Epidermal melanocyte (primary cell): ENCODE measurements around the gene KIF20A.
"Not testable (repeated sequence)": the region's sequence is repeated elsewhere in the genome, so short reads cannot be mapped to it uniquely, and the experiment has no call there.

Source experiments
- DNase-seq: peaks from one replicate; pipeline ENCODE4 v3.0.0; 2011; ENCODE audit warnings: low spot score; ENCODE audit not compliant: insufficient read length

Gene KIF20A

DNA sequence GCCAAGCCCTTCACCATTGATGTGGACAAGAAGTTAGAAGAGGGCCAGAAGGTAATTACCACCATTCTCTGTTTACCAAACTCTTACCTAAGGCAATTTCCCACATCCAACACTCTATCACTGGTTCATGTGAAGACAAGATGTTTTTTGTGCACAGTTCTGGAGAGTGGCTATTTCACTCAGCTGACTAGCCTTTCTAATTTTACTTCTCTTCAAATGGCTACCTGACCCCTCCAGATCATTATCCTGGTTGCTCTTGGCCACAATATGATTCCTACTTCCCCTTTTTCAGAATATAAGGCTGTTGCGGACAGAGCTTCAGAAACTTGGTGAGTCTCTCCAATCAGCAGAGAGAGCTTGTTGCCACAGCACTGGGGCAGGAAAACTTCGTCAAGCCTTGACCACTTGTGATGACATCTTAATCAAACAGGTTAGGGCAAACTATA lies 7.1 kb downstream of the KIF20A start:
- no peak for DNase-seq

- no peak for DNase-seq
Observed at GRCh38 chr5:138188626-138189025, 9.7 kb downstream of the KIF20A start.

DNA sequence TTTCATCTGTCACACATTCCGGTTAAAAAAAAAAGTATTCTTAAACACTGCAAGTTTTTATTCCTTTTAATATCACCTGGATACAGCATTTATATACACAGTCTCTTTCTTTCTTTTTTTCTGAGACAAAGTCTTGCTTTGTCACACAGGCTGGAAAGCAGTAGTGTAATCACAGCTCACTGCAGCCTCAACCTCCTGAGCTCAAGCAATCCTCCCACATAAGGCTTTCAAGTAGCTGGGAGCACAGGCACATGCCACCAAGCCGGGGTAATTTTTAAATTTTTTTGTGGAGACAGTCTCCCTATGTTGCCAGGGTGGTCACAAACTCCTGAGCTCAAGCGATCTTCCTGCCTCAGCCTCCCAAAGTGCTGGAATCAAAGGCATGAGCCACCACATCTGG lies 13.9 kb downstream of the KIF20A start:
- DNase-seq: no peak

GRCh38 chr5:138193859-138194258 lies 14.9 kb downstream of the KIF20A start:
- not testable (repeated sequence) for DNase-seq

DNA sequence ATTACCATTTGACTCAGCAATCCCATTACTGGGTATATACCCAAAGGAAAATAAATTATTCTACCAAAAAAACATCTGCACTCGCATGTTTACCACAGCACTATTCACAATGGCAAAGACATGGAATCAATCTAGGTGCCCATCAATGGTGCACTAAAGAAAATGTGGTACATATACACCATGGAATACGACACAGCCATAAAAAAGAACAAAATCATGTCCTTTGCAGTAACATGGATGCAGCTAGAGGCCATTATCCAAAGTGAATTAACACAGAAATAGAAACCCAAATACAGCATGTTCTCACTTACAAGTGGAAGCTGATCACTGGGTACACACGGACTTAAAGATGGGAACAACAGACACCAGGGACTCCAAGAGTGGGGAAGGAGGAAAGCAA lies 32.1 kb downstream of the KIF20A start:
- DNase-seq: no peak

- no peak for DNase-seq
Observed at GRCh38 chr5:138212828-138213160, 33.9 kb downstream of the KIF20A start.

- peak; percentile 98 for DNase-seq
Observed at GRCh38 chr5:138213161-138214029, 34.5 kb downstream of the KIF20A start, which contains the start of gene CDC23. Gene CDC23 (minus strand): TSS chr5:138213323. CDS start chr5:138213312, 11 bp downstream.

DNA sequence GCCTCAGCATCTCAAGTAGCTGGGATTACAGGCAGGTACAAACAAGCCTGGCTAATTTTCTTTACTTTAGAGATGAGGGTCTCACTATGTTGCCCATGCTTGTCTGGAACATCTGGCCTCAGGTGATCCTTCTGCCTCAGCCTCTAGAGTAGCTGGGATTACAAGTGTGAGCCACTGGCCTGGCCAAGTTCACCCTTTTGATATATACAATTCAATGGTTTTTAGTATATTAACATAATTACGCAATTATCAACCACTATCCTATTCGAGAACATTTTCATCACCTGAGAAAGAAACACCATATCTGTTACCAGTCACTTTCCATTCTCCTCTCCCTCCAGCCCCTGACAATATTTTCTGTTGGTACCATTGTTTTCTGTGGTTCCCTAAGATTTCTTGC lies 37.9 kb downstream of the KIF20A start:
- no peak for DNase-seq

DNA sequence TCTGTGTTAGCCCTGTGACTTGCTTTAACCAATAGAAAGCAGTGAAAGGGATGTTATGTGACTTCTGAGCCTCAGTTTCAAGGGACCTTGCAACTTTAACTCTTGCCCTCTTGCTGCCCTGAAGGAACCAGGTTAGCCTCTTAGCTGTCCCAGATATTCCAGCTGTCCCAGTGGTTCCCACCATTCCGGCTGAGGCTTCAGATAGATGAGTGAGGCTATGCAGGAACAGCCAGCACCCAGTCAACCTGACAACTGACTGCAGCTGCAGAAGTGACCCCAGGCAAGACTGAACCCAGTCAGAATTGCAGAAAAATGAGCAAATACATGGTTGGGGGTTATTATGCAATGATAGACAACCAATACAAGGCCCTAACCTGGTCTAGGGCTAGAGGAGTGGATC lies 44.6 kb downstream of the KIF20A start:
- DNase-seq: no peak

DNA sequence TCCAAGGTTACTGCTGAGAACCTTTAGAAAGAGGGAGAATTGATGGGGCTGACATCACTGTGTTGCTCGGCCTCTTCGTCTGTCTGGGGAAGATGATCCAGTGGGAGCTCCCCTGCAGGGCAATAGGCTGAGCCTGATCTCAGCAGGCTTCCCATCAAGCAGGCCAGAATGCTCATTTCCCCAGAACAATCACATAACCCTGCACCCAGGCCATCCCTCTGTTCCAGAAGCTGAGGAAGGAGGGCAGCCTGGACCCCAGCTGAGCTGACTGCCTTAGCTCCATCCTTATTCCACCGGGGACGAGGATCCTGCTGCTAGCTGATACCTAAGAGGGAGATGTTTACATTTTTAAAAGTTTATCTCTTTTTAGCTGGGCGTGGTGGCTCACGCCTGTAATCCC lies 45.8 kb downstream of the KIF20A start:
- DNase-seq: no peak

DNA sequence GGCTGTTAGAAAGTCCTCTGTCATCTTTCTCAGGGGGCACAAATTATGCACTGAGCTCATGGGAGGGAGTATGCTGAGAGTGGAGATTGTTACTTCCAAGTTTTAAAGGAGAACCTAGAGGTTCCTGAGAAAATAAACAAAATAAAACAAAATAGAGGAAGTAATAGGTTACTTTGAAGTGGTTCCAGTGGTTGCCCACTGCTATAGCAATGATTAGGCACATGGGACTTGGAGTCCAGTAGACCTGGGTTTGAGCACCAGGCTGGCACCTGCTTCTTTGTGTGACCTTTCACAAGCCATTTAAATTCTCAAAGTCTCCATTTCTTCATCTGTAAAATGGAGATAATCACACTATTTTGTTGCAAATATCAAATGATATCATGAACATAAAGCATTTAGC lies 48.0 kb downstream of the KIF20A start:
- no peak for DNase-seq

GRCh38 chr5:138229387-138229786 lies 50.5 kb downstream of the KIF20A start:
- no peak for DNase-seq

- no peak for DNase-seq
Observed at GRCh38 chr5:138230261-138230660, 51.3 kb downstream of the KIF20A start.

DNA sequence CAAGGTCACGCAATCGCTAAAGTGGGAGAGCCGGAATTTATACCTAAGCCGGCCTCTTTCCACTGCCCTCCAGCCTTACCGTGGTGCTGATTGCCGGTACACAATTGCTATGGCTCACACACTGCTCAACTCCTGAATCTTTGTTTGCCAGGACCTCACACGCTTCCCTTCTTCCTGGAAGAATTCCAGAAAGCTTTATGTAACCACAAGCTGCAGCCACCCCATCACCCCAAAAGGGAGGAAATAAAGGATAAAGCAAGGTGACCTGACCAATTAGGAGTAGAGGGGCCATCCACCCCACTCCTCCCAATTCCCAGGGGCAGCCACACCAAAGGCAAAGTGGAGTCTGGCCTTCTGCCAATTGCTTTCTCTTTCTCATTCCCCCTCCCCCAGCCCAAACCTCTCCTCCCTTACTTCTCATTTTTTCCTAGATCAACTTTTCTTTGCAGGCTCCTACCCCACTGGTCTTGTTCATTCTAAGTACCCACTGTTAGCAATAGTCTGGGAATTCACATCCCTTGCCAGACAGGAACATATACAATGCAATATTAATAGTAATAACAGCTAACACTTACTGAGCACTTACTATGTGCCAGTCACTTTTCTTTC lies 52.2 kb downstream of the KIF20A start:
- no peak for DNase-seq

DNA sequence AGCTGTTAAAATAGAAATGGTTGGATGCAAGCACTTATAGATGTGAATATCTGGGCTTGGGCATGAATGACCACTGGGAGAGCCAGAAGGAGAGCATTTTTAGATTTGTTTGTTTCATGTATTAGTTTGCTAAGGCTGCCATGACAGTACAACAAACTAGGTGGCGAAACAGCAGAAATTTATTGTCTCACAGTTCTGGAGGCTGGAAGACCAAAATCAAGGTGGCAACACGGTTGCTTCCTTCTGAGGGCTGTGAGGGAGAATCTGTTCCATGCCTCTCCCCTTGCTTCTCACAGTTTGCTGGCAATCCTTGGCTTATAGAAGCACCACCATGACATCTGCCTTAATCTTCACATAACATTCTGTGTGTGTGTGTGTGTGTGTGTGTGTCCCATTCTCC lies 54.4 kb downstream of the KIF20A start:
- no peak for DNase-seq

- no peak for DNase-seq
Observed at GRCh38 chr5:138234651-138235050, 55.7 kb downstream of the KIF20A start.
